Islet precursor cell (in vitro differentiated cells): ENCODE results near the gene STYX.
"Not testable (repeated sequence)": the region's sequence is repeated elsewhere in the genome, so short reads cannot be mapped to it uniquely, and the experiment has no call there.

Source experiments
- DNase-seq: peaks from one replicate; pipeline ENCODE4 v3.0.0-alpha.2; 2018

The STYX gene

GRCh38 chr14:52729035-52729434 is 931 bp upstream of the STYX start:
- DNase-seq: not testable (repeated sequence)

GRCh38 chr14:52729585-52729924 is 411 bp upstream of the STYX start:
- DNase-seq: no peak

GRCh38 chr14:52730709-52731111 is 744 bp downstream of the STYX start:
- DNase-seq: no peak

GRCh38 chr14:52733824-52734223 is 3.9 kb downstream of the STYX start:
- no peak for DNase-seq

- no peak for DNase-seq
Measured at GRCh38 chr14:52735921-52736489, 6.0 kb downstream of the STYX start.

- DNase-seq: no peak
Measured at GRCh38 chr14:52738409-52738808, 8.4 kb downstream of the STYX start.

- DNase-seq: no peak
Measured at GRCh38 chr14:52740751-52741150, 10.8 kb downstream of the STYX start.

GRCh38 chr14:52741865-52742264 is 11.9 kb downstream of the STYX start:
- no peak for DNase-seq

- DNase-seq: no peak
Measured at GRCh38 chr14:52748647-52749292, 18.8 kb downstream of the STYX start.

GRCh38 chr14:52755607-52756316 is 25.8 kb downstream of the STYX start:
- DNase-seq: no peak

- DNase-seq: no peak
Measured at GRCh38 chr14:52759145-52759544, 29.2 kb downstream of the STYX start.

GRCh38 chr14:52762923-52763322 is 33.0 kb downstream of the STYX start:
- not testable (repeated sequence) for DNase-seq

GRCh38 chr14:52767058-52767833 is 37.3 kb downstream of the STYX start:
- DNase-seq: no peak

- no peak for DNase-seq
Measured at GRCh38 chr14:52769887-52770286, 39.9 kb downstream of the STYX start.

GRCh38 chr14:52776816-52777215 is 46.9 kb downstream of the STYX start:
- no peak for DNase-seq

GRCh38 chr14:52778702-52779101 is 48.7 kb downstream of the STYX start:
- DNase-seq: no peak

GRCh38 chr14:52780893-52781292 is 50.9 kb downstream of the STYX start:
- DNase-seq: no peak

- no peak for DNase-seq
Measured at GRCh38 chr14:52781629-52782028, 51.7 kb downstream of the STYX start.

- DNase-seq: no peak
Measured at GRCh38 chr14:52783206-52783605, 53.2 kb downstream of the STYX start.

GRCh38 chr14:52786887-52787286 is 56.9 kb downstream of the STYX start:
- no peak for DNase-seq

- no peak for DNase-seq
Measured at GRCh38 chr14:52789118-52789517, 59.2 kb downstream of the STYX start.

- DNase-seq: no peak
Measured at GRCh38 chr14:52790011-52790755, 60.2 kb downstream of the STYX start.

GRCh38 chr14:52790756-52791222 is 60.8 kb downstream of the STYX start:
- DNase-seq: no peak
